Panc1 (cell line): ENCODE data around the gene MAP3K12. TPM values are rescaled to one million over a fixed set of nuclear protein-coding genes. Genes with fewer than 3 reads are reported as not detected.

ENCODE experiments used
- ATAC-seq: fragments of 200-7000 bp; cut with Tn5 transposase; 2 replicates; pipeline ENCODE4 v1.9.1; 2020; ENCODE audit warnings: mild to moderate bottlenecking, moderate library complexity
- BruUV-seq: library from RNA; stranded (reverse); fragments of 400-500 nt; replicated peaks from 2 replicates; lab custom pipeline; 2021; lab: Mats Ljungman, UMichigan
- CTCF ChIA-PET: fragments of 300-600 bp; sonication (Branson Sonifier 250); formaldehyde crosslinking; loops from one replicate; lab custom pipeline; 2022; ENCODE audit warnings: antibody characterized with exemption; lab: Charles Lee
- POLR2A ChIA-PET: fragments of 300-600 bp; sonication (Branson Sonifier 250); formaldehyde crosslinking; loops from one replicate; lab custom pipeline; 2022; ENCODE audit warnings: antibody characterized with exemption; lab: Charles Lee
- DNase-seq: peaks from one replicate; pipeline ENCODE4 v3.0.0-alpha.2; 2010; ENCODE audit warnings: low read depth, low spot score
- H3K27ac ChIP-seq: 2 replicates; pipeline ENCODE4 v1.5.1; 2011; ENCODE audit warnings: mild to moderate bottlenecking, low read length, inconsistent platforms
- H3K27me3 ChIP-seq: fragments of 200-500 bp; sonication (Bioruptor generic); 2 replicates; pipeline ENCODE4 v1.6.0; 2014; ENCODE audit warnings: low read length, inconsistent platforms; ENCODE audit not compliant: control insufficient read depth, insufficient read depth
- H3K36me3 ChIP-seq: fragments of 200-500 bp; sonication (Bioruptor generic); 2 replicates; pipeline ENCODE4 v1.5.1; 2014; ENCODE audit warnings: inconsistent platforms, mild to moderate bottlenecking, low read length, moderate library complexity; ENCODE audit not compliant: control insufficient read depth, insufficient read depth
- H3K4me1 ChIP-seq: 2 replicates; pipeline ENCODE4 v1.5.1; 2011; ENCODE audit warnings: inconsistent platforms, mild to moderate bottlenecking, low read length, moderate library complexity; ENCODE audit not compliant: control insufficient read depth, insufficient read depth
- H3K4me3 ChIP-seq, 2 experiments: 2 replicates each; pipeline ENCODE4 v1.5.1; 2011 to 2012; ENCODE audit warnings: low read depth in 2 of 2, low read length in 2 of 2, mild to moderate bottlenecking in 2 of 2, inconsistent platforms in 1 of 2, moderate library complexity in 1 of 2
- H3K9me3 ChIP-seq: fragments of 200-500 bp; sonication (Bioruptor generic); 2 replicates; pipeline ENCODE4 v1.5.1; 2014; ENCODE audit warnings: low read depth, mild to moderate bottlenecking, inconsistent platforms, low read length, moderate library complexity; ENCODE audit not compliant: control insufficient read depth, insufficient read depth
- POLR2AphosphoS5 ChIP-seq: IDR thresholded peaks from 2 replicates; pipeline ENCODE4 v1.6.1; 2012; ENCODE audit warnings: mild to moderate bottlenecking, low read depth, low read length, moderate library complexity
- SIN3A ChIP-seq: IDR thresholded peaks from 2 replicates; pipeline ENCODE4 v1.6.1; 2012; ENCODE audit warnings: low read depth, mild to moderate bottlenecking, low read length, moderate library complexity, borderline replicate concordance; ENCODE audit not compliant: insufficient read depth
- TCF7L2 ChIP-seq: IDR thresholded peaks from 2 replicates; pipeline ENCODE4 v1.6.1; 2011; ENCODE audit warnings: mild to moderate bottlenecking, low read depth, low read length, inconsistent platforms
- in situ Hi-C: cut with HindIII; loops from 2 replicates; pipeline ENCODE4 v1.10.0; 2016; ENCODE audit warnings: low sequenced_read_pairs, low pct_unique_long_range_greater_than_20kb
- intact Hi-C: fragments of 100-400 bp; cut with micrococcal nuclease; formaldehyde crosslinking; loops from one replicate; pipeline ENCODE4 v1.10.0; 2022; ENCODE audit not compliant: unreplicated experiment
- total RNA-seq: library from RNA; stranded (reverse); gene quantifications from one replicate; pipeline ENCODE4 v1.2.1, GENCODE V29; 2021; ENCODE audit not compliant: unreplicated experiment
- TF ChIP-seq, protein P1 (sequence below), 2 experiments: IDR thresholded peaks; 2 replicates each; pipeline ENCODE4 v1.6.1; 2011 to 2012; ENCODE audit warnings: low read depth in 2 of 2, control low read depth in 1 of 2, low read length in 1 of 2, mild to moderate bottlenecking in 1 of 2, moderate library complexity in 1 of 2; ENCODE audit not compliant: insufficient read depth in 1 of 2
- TF ChIP-seq, protein P2 (sequence below): fragments of 450-650 bp; IDR thresholded peaks from 2 replicates; pipeline ENCODE4 v1.5.1; 2017; ENCODE audit warnings: mild to moderate bottlenecking

The MAP3K12 gene
- total RNA-seq, 1 experiment from 2014 or later: 32.2 TPM

DNA sequence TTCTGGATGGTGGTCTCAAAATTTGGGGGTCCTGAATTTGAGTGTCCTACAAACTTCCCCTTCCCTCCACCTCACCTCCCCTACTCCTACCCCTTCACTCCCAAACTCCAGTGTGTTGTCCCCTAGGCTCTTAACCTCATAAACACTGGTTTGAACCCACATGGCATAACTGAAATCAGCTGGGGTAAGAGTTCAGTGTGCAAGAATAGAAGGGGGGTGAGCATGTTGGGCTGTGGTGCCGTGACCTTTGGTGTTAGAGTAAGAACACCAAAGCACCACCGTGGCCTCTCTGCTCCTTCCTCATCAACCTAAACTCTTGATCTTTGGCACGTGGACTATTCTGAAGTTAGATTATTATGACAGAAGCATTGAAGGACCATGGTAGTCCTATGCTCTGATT lies 36.3 kb downstream of the MAP3K12 start:
- H3K36me3 ChIP-seq: peaks cover 94% of the 10 kb centered on the region
- TF ChIP-seq POLR2AphosphoS5 (no peak), SIN3A (no peak), TCF7L2 (no peak)
- TF ChIP-seq, protein P1, sequence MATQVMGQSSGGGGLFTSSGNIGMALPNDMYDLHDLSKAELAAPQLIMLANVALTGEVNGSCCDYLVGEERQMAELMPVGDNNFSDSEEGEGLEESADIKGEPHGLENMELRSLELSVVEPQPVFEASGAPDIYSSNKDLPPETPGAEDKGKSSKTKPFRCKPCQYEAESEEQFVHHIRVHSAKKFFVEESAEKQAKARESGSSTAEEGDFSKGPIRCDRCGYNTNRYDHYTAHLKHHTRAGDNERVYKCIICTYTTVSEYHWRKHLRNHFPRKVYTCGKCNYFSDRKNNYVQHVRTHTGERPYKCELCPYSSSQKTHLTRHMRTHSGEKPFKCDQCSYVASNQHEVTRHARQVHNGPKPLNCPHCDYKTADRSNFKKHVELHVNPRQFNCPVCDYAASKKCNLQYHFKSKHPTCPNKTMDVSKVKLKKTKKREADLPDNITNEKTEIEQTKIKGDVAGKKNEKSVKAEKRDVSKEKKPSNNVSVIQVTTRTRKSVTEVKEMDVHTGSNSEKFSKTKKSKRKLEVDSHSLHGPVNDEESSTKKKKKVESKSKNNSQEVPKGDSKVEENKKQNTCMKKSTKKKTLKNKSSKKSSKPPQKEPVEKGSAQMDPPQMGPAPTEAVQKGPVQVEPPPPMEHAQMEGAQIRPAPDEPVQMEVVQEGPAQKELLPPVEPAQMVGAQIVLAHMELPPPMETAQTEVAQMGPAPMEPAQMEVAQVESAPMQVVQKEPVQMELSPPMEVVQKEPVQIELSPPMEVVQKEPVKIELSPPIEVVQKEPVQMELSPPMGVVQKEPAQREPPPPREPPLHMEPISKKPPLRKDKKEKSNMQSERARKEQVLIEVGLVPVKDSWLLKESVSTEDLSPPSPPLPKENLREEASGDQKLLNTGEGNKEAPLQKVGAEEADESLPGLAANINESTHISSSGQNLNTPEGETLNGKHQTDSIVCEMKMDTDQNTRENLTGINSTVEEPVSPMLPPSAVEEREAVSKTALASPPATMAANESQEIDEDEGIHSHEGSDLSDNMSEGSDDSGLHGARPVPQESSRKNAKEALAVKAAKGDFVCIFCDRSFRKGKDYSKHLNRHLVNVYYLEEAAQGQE (IDR thresholded peaks at IDR 0.05; ENCODE audit: insufficient read depth in 1 of 2, low read depth in 2 of 2, low read length in 1 of 2): no peak
- TF ChIP-seq, protein P2, sequence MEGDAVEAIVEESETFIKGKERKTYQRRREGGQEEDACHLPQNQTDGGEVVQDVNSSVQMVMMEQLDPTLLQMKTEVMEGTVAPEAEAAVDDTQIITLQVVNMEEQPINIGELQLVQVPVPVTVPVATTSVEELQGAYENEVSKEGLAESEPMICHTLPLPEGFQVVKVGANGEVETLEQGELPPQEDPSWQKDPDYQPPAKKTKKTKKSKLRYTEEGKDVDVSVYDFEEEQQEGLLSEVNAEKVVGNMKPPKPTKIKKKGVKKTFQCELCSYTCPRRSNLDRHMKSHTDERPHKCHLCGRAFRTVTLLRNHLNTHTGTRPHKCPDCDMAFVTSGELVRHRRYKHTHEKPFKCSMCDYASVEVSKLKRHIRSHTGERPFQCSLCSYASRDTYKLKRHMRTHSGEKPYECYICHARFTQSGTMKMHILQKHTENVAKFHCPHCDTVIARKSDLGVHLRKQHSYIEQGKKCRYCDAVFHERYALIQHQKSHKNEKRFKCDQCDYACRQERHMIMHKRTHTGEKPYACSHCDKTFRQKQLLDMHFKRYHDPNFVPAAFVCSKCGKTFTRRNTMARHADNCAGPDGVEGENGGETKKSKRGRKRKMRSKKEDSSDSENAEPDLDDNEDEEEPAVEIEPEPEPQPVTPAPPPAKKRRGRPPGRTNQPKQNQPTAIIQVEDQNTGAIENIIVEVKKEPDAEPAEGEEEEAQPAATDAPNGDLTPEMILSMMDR: no peak
- CTCF ChIA-PET: interaction anchor here (0.6 kb wide), 1 partner anchor 190 kb away, joined by 4 read pairs; no protein-coding TSS in a partner anchor
- no TSS peak for BruUV-seq
- H3K4me1 ChIP-seq: peaks cover 6% of the 10 kb centered on the region
- ATAC-seq (no peak), DNase-seq (no peak)
- POLR2A ChIA-PET: no interaction called here
- no peak overlapping the region for H3K27ac ChIP-seq
- H3K27me3 ChIP-seq: no peaks in the 10 kb centered on the region
- H3K9me3 ChIP-seq: no peaks in the 10 kb centered on the region
- in situ Hi-C loops: no loop called here
- intact Hi-C loops: no loop called here
- H3K4me3 ChIP-seq: no peak overlapping the region

DNA sequence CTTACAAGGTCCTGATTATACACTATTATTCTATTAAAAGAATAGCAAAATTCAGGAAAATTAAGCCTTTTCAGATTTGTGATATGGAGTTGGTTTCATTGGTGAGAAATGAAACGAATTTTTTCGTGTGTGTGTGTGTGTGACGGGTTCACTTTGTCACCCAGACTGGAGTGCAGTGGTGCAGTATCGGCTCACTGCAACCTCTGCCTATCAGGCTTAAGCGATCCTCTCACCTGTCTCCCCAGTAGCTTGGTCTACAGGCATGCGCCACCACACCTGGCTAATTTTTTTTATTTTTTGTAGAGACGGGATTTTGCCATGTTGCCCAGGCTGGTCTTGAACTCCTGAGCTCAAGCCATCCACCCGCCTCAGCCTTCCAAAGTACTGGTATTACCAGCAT lies 37.7 kb downstream of the MAP3K12 start:
- Histone ChIP-seq H3K36me3 (peaks cover 84% of the 10 kb centered on the region), H3K9me3 (no peaks in the 10 kb centered on the region), H3K4me1 (peaks cover 6% of the 10 kb centered on the region), H3K4me3 (no peak overlapping the region), H3K27ac (no peak overlapping the region), H3K27me3 (no peaks in the 10 kb centered on the region)
- CTCF ChIA-PET: no interaction called here
- ATAC-seq (no peak), DNase-seq (no peak)
- POLR2A ChIA-PET: no interaction called here
- intact Hi-C loops: no loop called here
- BruUV-seq: no TSS peak
- in situ Hi-C loops: no loop called here
- TF ChIP-seq SIN3A (no peak), TCF7L2 (no peak), POLR2AphosphoS5 (no peak)
- TF ChIP-seq, protein P2: no peak
- TF ChIP-seq, protein P1 (IDR thresholded peaks at IDR 0.05; ENCODE audit: insufficient read depth in 1 of 2, low read depth in 2 of 2, low read length in 1 of 2): no peak
